ENCODE results near the gene SLC30A2.

The SLC30A2 gene

GRCh38 chr1:26027716-26028489 is 18.0 kb downstream of the SLC30A2 start:
- no peak overlapping the region for H3K27ac ChIP-seq
- no peak for TF ChIP-seq ZFX (IDR thresholded peaks at IDR 0.05; ENCODE audit: borderline replicate concordance)
- TF ChIP-seq, protein P1, sequence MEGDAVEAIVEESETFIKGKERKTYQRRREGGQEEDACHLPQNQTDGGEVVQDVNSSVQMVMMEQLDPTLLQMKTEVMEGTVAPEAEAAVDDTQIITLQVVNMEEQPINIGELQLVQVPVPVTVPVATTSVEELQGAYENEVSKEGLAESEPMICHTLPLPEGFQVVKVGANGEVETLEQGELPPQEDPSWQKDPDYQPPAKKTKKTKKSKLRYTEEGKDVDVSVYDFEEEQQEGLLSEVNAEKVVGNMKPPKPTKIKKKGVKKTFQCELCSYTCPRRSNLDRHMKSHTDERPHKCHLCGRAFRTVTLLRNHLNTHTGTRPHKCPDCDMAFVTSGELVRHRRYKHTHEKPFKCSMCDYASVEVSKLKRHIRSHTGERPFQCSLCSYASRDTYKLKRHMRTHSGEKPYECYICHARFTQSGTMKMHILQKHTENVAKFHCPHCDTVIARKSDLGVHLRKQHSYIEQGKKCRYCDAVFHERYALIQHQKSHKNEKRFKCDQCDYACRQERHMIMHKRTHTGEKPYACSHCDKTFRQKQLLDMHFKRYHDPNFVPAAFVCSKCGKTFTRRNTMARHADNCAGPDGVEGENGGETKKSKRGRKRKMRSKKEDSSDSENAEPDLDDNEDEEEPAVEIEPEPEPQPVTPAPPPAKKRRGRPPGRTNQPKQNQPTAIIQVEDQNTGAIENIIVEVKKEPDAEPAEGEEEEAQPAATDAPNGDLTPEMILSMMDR (IDR thresholded peaks at IDR 0.05), result no peak

GRCh38 chr1:26025517-26025916 is 20.4 kb downstream of the SLC30A2 start:
- no peak for TF ChIP-seq ZFX (IDR thresholded peaks at IDR 0.05; ENCODE audit: borderline replicate concordance)
- TF ChIP-seq, protein P1 (IDR thresholded peaks at IDR 0.05), result no peak
- H3K27ac ChIP-seq, result no peak overlapping the region

DNA sequence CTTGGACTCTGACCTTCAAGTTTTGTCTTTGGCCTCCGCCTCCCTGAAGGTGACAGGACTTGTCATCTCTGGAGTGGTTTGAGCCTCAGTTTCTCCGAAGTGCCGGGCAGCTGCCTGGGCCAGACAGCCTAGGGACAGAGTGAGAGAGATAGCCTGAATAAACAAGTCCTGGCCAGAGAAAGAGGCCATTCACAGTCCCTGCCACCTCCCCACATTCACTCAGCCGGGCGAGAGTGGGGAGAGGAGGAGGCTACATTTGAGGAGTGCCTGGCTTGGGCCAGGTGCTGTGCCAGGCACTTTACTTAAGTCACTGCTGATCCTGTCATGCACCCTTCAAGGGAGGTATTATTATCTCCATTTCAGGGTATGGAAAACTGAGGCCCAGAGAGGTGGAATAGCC is 20.9 kb downstream of the SLC30A2 start:
- no peak overlapping the region for H3K27ac ChIP-seq
- TF ChIP-seq ZFX (IDR thresholded peaks at IDR 0.05; ENCODE audit: borderline replicate concordance), result no peak
- TF ChIP-seq, protein P1 (IDR thresholded peaks at IDR 0.05), result no peak

DNA sequence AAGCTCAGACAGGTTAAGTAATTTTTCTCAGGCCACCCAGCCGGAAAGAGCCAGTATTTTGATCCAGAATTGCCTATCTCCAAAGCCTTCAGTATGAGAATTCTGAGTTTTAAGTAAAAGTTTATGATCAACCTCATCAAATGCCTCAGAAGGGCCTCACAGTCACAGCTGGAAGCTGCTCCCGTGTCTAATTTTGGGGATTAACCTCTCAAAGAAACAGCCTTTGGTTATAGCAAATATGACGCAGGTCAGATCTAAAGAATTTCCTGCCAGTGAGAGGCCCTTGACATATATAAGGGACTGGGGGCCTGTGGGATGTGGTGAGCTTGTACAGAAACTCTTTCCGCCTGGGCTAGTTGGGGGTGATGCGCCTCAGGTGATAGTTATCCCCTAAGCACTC is 22.1 kb downstream of the SLC30A2 start:
- H3K27ac ChIP-seq, result no peak overlapping the region
- TF ChIP-seq ZFX (IDR thresholded peaks at IDR 0.05; ENCODE audit: borderline replicate concordance), result no peak
- TF ChIP-seq, protein P1 (IDR thresholded peaks at IDR 0.05), result no peak

DNA sequence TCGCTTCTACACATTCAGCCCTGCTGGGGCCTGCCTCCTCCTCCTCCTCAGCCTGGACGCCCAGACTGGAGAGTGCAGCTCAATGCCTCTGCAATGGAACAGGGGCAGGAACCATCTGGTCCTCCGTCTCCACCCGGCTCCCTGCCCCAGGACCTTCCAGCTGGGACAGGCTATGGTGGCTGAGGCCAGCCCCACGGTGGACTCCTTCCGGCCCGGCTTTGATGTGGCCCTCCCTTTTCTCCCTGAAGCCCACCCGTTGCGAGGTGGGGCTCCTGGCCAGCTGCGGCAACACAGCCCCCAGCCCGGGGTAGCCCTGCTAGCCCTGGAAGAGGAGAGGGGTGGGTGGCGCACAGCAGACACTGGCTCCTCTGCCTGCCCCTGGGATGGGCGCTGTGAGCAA is 22.9 kb downstream of the SLC30A2 start:
- TF ChIP-seq, protein P1 (IDR thresholded peaks at IDR 0.05), result no peak
- no peak for TF ChIP-seq ZFX (IDR thresholded peaks at IDR 0.05; ENCODE audit: borderline replicate concordance)
- H3K27ac ChIP-seq, result no peak overlapping the region

GRCh38 chr1:26022404-26022779 is 23.5 kb downstream of the SLC30A2 start:
- no peak overlapping the region for H3K27ac ChIP-seq
- no peak for TF ChIP-seq ZFX (IDR thresholded peaks at IDR 0.05; ENCODE audit: borderline replicate concordance)

- TF ChIP-seq ZFX (IDR thresholded peaks at IDR 0.05; ENCODE audit: borderline replicate concordance), result no peak
- TF ChIP-seq, protein P1 (IDR thresholded peaks at IDR 0.05), result no peak
- no peak within 1 kb of the TSS for H3K27ac ChIP-seq
Observed at GRCh38 chr1:26021647-26022403, 24.1 kb downstream of the SLC30A2 start, which contains the start of gene EXTL1. Gene EXTL1 (plus strand): TSS chr1:26021775. CDS start chr1:26022647, 872 bp downstream.

Measured in 22Rv1 (cell line).